Stimulated activated CD4-positive, alpha-beta T cell treated with anti-CD3 and anti-CD28 coated beads, Interleukin-2, amount 100 ng/mL, for 4 hours (primary cell): Measurements from ENCODE around the gene ASB16.
"Not testable (repeated sequence)": the region's sequence is repeated elsewhere in the genome, so short reads cannot be mapped to it uniquely, and the experiment has no call there.

Experiments used
- DNase-seq: peaks from one replicate; pipeline ENCODE4 v3.0.0-alpha.2; 2020; ENCODE audit warnings: low read depth

The ASB16 gene, protein sequence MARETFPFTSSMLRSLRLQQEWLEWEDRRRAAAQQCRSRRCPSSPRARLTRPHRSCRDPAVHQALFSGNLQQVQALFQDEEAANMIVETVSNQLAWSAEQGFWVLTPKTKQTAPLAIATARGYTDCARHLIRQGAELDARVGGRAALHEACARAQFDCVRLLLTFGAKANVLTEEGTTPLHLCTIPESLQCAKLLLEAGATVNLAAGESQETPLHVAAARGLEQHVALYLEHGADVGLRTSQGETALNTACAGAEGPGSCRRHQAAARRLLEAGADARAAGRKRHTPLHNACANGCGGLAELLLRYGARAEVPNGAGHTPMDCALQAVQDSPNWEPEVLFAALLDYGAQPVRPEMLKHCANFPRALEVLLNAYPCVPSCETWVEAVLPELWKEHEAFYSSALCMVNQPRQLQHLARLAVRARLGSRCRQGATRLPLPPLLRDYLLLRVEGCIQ

DNA sequence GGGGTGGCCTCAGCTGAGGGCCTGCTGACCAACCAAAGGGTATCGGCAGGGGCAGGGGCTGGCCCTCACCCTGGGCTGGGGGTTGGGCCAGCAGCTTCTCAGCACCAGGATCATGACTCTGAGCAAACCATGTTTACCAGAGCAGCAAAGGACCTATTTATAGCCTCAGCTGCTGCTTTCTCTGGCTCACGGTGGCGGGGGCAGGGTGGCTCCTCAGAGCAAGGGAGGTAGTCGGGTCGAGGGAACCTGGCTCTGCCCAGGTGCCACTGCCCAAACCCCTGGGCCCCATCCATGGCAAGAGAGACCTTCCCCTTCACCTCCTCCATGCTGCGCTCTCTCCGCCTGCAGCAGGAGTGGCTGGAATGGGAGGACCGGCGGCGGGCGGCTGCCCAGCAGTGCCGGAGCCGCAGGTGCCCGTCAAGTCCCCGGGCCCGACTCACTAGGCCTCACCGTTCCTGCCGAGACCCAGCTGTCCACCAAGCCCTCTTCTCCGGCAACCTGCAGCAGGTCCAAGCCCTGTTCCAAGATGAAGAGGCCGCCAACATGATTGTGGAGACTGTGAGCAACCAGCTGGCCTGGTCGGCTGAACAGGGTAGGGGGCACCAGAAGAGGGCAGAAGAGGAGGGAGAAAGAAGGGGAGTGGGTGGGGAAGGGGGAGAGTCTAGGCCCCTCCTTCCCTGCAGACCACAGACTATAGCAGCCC, at the start of gene ASB16:
TSS of gene ASB16 (plus strand) at position 206 of the 703 bp plus-strand sequence. CDS start at position 292, 86 bp downstream.
- DNase-seq = no peak

- DNase-seq = no peak
These were observed 49.5 kb upstream of the ASB16 start for GRCh38 chr17:44120851-44121605.

- no peak for DNase-seq
These were observed 48.3 kb upstream of the ASB16 start for GRCh38 chr17:44121997-44122815.

- DNase-seq = no peak
These were observed 47.6 kb upstream of the ASB16 start for GRCh38 chr17:44122816-44123355.

GRCh38 chr17:44123356-44124117, 47.0 kb upstream of the ASB16 start, which contains the start of gene HDAC5:
Gene HDAC5, minus strand, starts transcription at chr17:44123641. Its CDS starts 6,126 bp downstream, at chr17:44117515.
- DNase-seq = peak; percentile 94

- no peak for DNase-seq
These were observed 46.4 kb upstream of the ASB16 start for GRCh38 chr17:44124118-44124438.

- no peak for DNase-seq
These were observed 42.1 kb upstream of the ASB16 start for GRCh38 chr17:44128383-44128782.

GRCh38 chr17:44130693-44131349, 39.7 kb upstream of the ASB16 start:
- DNase-seq = no peak

- not testable (repeated sequence) for DNase-seq
These were observed 39.1 kb upstream of the ASB16 start for GRCh38 chr17:44131372-44131771.

DNA sequence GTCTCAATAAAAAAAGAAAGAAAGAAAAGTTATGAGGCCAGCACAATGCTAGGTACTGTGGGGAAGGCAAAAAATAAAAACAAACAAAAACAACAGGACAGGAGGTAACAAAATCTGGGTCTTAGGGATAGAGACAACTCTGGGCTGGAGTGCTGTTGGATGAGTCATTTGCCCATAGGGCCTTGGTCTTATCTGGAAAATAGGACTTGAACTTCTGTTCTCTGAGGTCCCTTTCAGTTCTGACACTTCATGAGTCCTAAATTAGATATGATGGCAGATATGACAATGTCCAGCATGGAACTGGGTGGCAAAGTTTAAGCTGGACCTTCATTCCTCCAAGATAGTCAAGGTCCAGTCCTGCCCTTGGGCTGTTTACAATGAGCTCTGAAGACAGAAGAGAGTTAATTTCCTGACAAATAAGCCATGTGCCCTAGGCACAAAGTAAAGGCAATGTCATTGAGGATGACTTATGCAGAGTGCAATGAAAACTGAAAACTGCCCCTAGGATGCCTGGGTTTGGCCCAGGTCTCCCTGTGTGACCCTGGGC, 38.2 kb upstream of the ASB16 start:
- no peak for DNase-seq

- DNase-seq = no peak
These were observed 36.5 kb upstream of the ASB16 start for GRCh38 chr17:44133918-44134476.

- no peak for DNase-seq
These were observed 35.5 kb upstream of the ASB16 start for GRCh38 chr17:44134752-44135568.

DNA sequence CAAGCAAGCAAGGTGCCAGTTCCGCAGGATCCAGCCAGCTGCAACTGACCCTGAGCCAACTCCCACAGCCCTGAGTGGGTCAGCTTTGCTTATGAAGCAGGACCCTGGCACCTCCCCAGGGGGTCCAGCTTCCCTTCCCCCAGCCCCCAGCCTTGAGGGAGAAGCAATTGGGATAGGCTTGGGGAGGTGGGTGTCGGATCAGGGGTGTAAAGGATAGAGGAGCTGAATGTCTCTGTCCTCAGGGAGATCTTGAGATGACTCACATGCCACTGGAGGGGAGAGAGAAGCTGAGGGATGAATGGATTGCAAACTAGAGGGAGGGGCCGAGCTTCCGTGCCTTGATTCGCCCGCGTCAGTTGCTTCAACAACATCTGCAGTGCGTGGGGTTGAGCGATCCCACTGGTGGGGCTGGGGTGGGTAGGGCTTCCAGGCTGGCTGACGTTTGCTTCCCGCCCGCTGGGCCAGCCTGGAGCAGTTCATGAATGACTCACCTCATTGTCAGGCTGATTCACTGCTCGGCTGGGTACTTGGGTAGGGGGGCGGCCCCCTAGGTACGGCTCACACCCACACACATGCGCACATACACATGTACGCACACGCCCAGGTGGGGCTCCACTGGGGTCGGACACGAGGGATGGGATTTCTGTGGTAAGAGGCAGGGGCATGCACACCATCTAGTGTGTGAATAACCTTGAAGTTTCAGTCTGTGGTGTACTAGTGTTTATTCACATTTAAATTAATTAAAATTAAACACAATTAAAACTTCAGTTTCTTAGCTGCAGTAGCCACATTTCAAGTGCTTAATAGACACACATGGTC, 32.4 kb upstream of the ASB16 start:
- peak; percentile 75 for DNase-seq

DNA sequence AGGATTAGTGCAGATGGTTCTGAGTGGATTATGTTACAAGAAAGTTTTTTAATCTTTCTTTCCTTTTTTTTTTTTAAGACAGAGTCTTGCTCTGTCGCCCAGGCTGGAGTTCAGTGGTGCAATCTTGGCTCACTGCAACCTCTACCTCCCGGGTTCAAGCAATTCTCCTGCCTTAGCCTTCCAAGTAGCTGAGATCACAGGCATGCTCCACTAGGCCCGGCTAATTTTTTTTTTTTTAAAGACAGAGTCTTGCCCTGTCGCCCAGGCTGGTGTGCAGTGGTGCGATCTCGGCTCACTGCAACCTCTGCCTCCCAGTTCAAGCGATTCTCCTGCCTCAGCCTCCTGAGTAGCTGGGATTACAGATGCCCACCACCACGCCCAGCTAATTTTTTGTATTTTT, 26.6 kb upstream of the ASB16 start:
- DNase-seq = not testable (repeated sequence)

GRCh38 chr17:44144966-44145739, 25.4 kb upstream of the ASB16 start:
- no peak for DNase-seq

GRCh38 chr17:44146375-44147346, 23.8 kb upstream of the ASB16 start:
- no peak for DNase-seq
